Measurements from ENCODE around the gene XIST. TPM values are rescaled to one million over a fixed set of nuclear protein-coding genes. Genes with fewer than 3 reads are reported as not detected.

The XIST gene
- total and polyA plus RNA-seq, 3 donors from 2014 or later = 4.6 to 14.8 (median 10.7) TPM

DNA sequence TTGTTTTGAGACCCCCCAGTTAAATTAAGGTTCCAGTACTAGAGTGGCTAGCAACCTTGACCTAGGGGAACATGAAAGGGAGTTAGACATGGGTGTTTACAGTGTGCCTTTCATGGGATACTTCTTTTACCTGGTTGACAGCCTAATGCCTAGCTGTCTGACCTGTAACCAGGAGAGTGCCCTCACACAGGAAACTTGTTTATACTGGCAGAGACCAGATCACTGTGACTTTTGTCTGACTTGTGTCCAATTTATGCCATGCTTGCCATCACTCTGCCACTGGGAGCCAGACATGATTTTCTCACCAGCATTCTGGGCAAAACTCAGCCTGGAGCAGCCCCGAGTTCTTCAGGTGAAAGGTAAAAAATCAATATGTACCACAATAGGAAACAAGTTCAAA, 16.4 kb upstream of the XIST start:
- no peaks in the 10 kb centered on the region for H3K4me1 ChIP-seq
- 89% methylated on average over 1 of the region's 1 CpG; no CpG with 5 or more reads in 1 of the 2 donors for WGBS, 2 donors
- H3K27ac ChIP-seq = no peak overlapping the region
- no peaks in the 10 kb centered on the region for H3K27me3 ChIP-seq
- no peaks in the 10 kb centered on the region for H3K36me3 ChIP-seq (ENCODE audit: low read depth, missing control alignments)
- no peaks in the 10 kb centered on the region for H3K9me3 ChIP-seq
- intact Hi-C loops (cut with DNase I; ENCODE audit: low total_unique reads) = no loop called here
- no peak for TF ChIP-seq POLR2A (IDR thresholded peaks at IDR 0.05)
- TF ChIP-seq, protein P1, sequence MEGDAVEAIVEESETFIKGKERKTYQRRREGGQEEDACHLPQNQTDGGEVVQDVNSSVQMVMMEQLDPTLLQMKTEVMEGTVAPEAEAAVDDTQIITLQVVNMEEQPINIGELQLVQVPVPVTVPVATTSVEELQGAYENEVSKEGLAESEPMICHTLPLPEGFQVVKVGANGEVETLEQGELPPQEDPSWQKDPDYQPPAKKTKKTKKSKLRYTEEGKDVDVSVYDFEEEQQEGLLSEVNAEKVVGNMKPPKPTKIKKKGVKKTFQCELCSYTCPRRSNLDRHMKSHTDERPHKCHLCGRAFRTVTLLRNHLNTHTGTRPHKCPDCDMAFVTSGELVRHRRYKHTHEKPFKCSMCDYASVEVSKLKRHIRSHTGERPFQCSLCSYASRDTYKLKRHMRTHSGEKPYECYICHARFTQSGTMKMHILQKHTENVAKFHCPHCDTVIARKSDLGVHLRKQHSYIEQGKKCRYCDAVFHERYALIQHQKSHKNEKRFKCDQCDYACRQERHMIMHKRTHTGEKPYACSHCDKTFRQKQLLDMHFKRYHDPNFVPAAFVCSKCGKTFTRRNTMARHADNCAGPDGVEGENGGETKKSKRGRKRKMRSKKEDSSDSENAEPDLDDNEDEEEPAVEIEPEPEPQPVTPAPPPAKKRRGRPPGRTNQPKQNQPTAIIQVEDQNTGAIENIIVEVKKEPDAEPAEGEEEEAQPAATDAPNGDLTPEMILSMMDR (IDR thresholded peaks at IDR 0.05) = no peak
- no peak for DNase-seq
- no peak overlapping the region for H3K4me3 ChIP-seq

DNA sequence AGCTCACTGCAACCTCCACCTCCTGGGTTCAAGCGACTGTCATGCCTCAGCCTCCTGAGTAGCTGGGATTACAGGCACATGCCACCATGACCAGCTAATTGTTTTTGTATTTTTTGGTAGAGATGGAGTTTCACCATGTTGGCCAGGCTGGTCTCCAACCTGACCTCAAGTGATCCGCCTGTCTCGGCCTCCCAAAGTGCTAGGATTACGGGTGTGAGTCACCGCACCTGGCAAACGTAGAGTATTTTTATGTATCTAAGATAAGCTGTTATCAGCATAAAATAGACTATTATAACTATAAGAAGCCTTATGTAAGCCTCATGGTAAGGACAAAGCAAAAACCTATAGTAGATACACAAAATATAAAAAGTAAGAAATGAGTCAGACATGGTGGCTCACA, 14.6 kb upstream of the XIST start:
- Histone ChIP-seq H3K9me3 (no peaks in the 10 kb centered on the region), H3K27me3 (no peaks in the 10 kb centered on the region), H3K4me3 (no peak overlapping the region), H3K4me1 (no peaks in the 10 kb centered on the region), H3K36me3 (ENCODE audit: low read depth, missing control alignments) (no peaks in the 10 kb centered on the region), H3K27ac (no peak overlapping the region)
- intact Hi-C loops (cut with DNase I; ENCODE audit: low total_unique reads) = no loop called here
- no peak for DNase-seq
- TF ChIP-seq POLR2A (IDR thresholded peaks at IDR 0.05) = no peak
- TF ChIP-seq, protein P1 (IDR thresholded peaks at IDR 0.05) = no peak
- WGBS, 2 donors = 87 to 89% methylated on average over 5 to 6 of the region's 6 CpGs

DNA sequence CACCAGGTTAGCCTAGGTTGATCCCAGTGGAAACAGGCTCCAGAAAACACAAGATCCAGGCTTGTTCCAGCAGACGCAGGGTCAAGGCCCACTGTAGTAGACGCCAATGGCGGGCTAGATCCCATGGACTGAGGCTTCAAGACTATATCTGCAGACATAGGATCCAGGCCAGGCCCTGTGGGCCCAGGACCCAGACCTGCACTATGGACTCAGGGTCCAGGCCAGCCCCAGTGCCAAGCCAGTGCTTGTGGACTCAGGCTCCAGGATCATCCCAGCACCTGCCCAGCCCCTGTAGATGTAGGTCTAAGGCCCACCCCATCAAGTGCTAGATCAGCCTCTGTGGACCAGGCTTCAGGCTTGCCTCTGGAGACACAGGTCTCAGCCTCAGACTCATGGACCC, 11.3 kb upstream of the XIST start:
- Histone ChIP-seq H3K36me3 (ENCODE audit: low read depth, missing control alignments) (no peaks in the 10 kb centered on the region), H3K27me3 (no peaks in the 10 kb centered on the region), H3K9me3 (no peaks in the 10 kb centered on the region), H3K4me1 (no peaks in the 10 kb centered on the region), H3K4me3 (no peak overlapping the region), H3K27ac (no peak overlapping the region)
- no peak for DNase-seq
- TF ChIP-seq POLR2A (IDR thresholded peaks at IDR 0.05) = no peak
- TF ChIP-seq, protein P1 (IDR thresholded peaks at IDR 0.05) = no peak
- WGBS, 2 donors = 95% methylated on average over 3 of the region's 3 CpGs; no CpG with 5 or more reads in 1 of the 2 donors
- intact Hi-C loops (cut with DNase I; ENCODE audit: low total_unique reads) = no loop called here

DNA sequence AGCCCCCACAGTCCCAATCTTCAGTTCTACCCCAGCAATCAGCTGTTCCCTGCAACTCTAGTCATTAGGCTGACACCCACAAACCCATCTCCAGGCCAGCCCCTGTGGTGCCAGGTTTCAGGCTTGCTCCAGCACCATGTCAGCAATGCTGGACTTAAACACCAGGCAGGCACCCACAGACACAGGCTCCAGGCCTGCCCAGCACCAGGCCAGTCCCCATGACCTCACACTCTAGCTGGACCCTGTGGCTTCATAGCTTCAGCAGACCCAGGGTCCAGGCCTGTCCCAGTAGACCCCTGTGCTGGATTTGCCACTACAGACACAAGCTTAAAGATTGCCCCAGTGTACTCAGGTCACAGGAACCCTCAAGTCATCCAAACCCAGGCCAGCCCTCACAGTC, 10.8 kb upstream of the XIST start:
- Histone ChIP-seq H3K4me1 (no peaks in the 10 kb centered on the region), H3K36me3 (ENCODE audit: low read depth, missing control alignments) (no peaks in the 10 kb centered on the region), H3K4me3 (no peak overlapping the region), H3K27me3 (no peaks in the 10 kb centered on the region), H3K27ac (no peak overlapping the region), H3K9me3 (no peaks in the 10 kb centered on the region)
- no peak for DNase-seq
- intact Hi-C loops (cut with DNase I; ENCODE audit: low total_unique reads) = no loop called here
- TF ChIP-seq, protein P1 (IDR thresholded peaks at IDR 0.05) = no peak

DNA sequence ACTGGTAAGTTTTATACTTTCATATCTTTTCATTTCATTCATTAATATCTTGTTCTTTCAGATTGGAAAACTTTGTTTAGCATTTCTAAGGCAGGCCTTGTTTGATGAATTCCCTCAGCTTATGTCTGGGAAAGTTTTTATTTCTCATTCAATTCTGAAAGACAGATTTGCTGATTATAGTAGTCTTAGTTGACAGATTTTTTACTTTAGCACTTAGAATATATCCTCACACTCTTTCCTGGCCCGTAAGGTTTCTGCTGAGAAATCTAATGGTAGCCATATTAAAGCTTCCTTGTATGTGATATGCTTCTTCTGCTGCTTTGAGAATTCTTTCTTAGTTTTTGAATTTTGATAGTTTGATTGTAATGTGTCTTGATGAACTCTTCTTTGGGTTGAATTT, 7.1 kb upstream of the XIST start:
- Histone ChIP-seq H3K27ac (no peak overlapping the region), H3K9me3 (no peaks in the 10 kb centered on the region), H3K4me1 (no peaks in the 10 kb centered on the region), H3K36me3 (ENCODE audit: low read depth, missing control alignments) (no peaks in the 10 kb centered on the region), H3K4me3 (no peak overlapping the region), H3K27me3 (no peaks in the 10 kb centered on the region)
- 90 to 100% methylated on average over 1 of the region's 1 CpG for WGBS, 2 donors
- TF ChIP-seq, protein P1 (IDR thresholded peaks at IDR 0.05) = no peak
- TF ChIP-seq POLR2A (IDR thresholded peaks at IDR 0.05) = no peak
- intact Hi-C loops (cut with DNase I; ENCODE audit: low total_unique reads) = no loop called here
- no peak for DNase-seq

All from testis (tissue), 3 donors.